ENCODE results near the gene CNGA1. TPM values are rescaled to one million over a fixed set of nuclear protein-coding genes. Genes with fewer than 3 reads are reported as not detected.
"Not testable (repeated sequence)": the region's sequence is repeated elsewhere in the genome, so short reads cannot be mapped to it uniquely, and the experiment has no call there.

Gene CNGA1
- total RNA-seq, 2 donors from 2014 or later, result 0.28 TPM; not detected in 1

DNA sequence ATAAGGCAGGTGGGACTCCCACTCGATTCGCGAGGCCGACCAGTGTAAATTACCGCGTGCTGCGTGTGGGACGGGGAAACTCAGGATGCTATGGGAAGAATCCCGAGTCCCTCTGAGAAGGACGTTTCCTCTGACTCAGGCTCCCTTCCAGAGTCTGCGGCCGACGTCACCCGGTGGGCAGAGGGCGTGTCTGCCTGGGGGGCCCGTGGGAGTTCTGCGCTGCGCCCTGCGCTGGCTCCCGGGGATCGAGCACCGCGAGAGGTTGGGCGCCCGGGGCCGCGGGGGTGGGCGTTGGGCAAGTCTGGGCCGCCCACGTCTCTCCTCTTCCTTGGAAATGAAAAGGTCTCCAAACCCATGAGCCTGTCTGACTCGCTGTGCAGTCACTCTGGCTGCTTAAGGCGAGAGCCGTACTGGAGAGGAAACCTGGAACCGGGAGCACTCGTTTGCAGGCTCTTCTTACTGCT is 659 bp upstream of the CNGA1 start:
- Histone ChIP-seq H3K27me3 (replicated peaks; ENCODE audit: insufficient read depth) (no peaks in the 10 kb centered on the region), H3K9me3 (no peaks in the 10 kb centered on the region), H3K4me3 (peak overlapping the region; percentile 86), H3K27ac (no peak overlapping the region), H3K36me3 (no peaks in the 10 kb centered on the region), H3K4me1 (ENCODE audit: control insufficient read depth in 1 of 2, low read depth in 2 of 2) (peaks cover 4% of the 10 kb centered on the region in 2 donors)
- ATAC-seq (ENCODE audit: insufficient number of reproducible peaks, low FRiP score, low read depth) (no peak), DNase-seq (ENCODE audit: low spot score) (peak; percentile 31)
- TF ChIP-seq, protein P1, sequence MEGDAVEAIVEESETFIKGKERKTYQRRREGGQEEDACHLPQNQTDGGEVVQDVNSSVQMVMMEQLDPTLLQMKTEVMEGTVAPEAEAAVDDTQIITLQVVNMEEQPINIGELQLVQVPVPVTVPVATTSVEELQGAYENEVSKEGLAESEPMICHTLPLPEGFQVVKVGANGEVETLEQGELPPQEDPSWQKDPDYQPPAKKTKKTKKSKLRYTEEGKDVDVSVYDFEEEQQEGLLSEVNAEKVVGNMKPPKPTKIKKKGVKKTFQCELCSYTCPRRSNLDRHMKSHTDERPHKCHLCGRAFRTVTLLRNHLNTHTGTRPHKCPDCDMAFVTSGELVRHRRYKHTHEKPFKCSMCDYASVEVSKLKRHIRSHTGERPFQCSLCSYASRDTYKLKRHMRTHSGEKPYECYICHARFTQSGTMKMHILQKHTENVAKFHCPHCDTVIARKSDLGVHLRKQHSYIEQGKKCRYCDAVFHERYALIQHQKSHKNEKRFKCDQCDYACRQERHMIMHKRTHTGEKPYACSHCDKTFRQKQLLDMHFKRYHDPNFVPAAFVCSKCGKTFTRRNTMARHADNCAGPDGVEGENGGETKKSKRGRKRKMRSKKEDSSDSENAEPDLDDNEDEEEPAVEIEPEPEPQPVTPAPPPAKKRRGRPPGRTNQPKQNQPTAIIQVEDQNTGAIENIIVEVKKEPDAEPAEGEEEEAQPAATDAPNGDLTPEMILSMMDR (IDR thresholded peaks at IDR 0.05), result no peak

DNA sequence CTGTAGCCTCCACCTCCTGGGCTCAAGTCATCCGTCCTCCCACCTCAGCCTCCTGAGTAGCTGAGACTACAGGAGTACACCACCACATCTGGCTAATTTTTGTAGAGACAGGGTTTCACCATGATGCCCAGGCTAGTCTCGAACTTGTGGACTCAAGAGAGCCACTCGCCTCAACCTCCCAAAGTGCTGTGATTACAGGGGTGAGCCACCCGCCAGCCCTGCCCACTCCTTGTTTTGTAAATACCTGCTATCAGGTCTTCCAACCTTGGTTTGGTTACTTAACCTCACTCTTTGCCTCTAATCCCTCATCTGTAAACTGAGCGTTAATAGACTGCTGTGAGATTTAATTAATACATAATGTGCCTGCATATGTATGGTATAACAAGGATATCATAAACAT is 803 bp downstream of the CNGA1 start:
- no peak for DNase-seq (ENCODE audit: low spot score)
- no peak for ATAC-seq (ENCODE audit: insufficient number of reproducible peaks, low FRiP score, low read depth)
- Histone ChIP-seq H3K9me3 (no peaks in the 10 kb centered on the region), H3K36me3 (no peaks in the 10 kb centered on the region), H3K27ac (no peak overlapping the region), H3K4me1 (ENCODE audit: control insufficient read depth in 1 of 2, low read depth in 2 of 2) (peaks cover 4% of the 10 kb centered on the region in 2 donors), H3K4me3 (no peak overlapping the region), H3K27me3 (replicated peaks; ENCODE audit: insufficient read depth) (no peaks in the 10 kb centered on the region)
- TF ChIP-seq, protein P1 (IDR thresholded peaks at IDR 0.05), result no peak

DNA sequence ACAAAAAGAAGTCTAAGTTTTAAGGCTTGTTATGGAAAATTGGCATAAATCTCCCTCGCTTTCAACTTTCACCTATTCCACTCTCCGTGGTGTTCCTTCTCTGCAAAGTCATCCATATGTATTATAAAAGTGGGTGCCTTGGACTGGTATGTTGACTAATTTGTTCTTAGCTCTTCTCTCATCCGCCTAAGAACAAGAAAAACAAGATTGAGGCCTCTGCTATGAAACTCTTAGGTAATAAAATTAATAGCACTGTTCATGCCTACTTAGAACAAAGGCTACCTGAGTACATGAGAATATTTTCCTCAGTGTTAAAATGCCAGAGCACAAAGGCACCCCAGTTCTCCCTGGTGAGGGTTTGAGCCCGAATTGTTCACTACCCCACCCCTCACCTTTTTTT is 1.3 kb downstream of the CNGA1 start:
- TF ChIP-seq, protein P1 (IDR thresholded peaks at IDR 0.05), result no peak

DNA sequence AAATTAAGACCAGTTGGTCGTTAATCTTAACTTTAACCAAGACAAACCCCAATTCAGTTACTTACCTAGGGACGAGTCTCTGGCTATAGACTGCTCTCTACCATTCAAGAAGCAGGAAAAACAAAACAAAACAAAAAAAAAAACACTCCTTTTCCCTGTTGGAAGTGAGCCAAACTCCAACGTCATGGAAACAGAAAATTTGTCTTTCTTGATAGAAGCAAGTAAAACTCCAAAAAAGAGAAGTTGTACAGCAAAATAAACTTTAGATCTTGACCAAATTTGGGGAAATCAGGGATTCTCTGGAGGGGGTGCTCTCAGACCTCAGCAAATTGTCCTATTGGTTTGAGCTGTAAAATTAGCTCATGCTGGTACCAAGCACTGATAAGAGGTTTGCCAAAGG is 3.7 kb downstream of the CNGA1 start:
- Histone ChIP-seq H3K27ac (no peak overlapping the region), H3K4me1 (ENCODE audit: control insufficient read depth in 1 of 2, low read depth in 2 of 2) (peaks cover 4% of the 10 kb centered on the region in 2 donors), H3K9me3 (no peaks in the 10 kb centered on the region), H3K27me3 (replicated peaks; ENCODE audit: insufficient read depth) (no peaks in the 10 kb centered on the region), H3K4me3 (no peak overlapping the region), H3K36me3 (no peaks in the 10 kb centered on the region)
- TF ChIP-seq, protein P1 (IDR thresholded peaks at IDR 0.05), result no peak
- ATAC-seq (ENCODE audit: insufficient number of reproducible peaks, low FRiP score, low read depth) (no peak), DNase-seq (ENCODE audit: low spot score) (no peak)

More for the DNA sequence above, 1.3 kb downstream of the CNGA1 start:
- H3K36me3 ChIP-seq, result no peaks in the 10 kb centered on the region
- no peaks in the 10 kb centered on the region for H3K27me3 ChIP-seq (replicated peaks; ENCODE audit: insufficient read depth)
- no peak for DNase-seq (ENCODE audit: low spot score)
- H3K27ac ChIP-seq, result no peak overlapping the region
- no peak overlapping the region for H3K4me3 ChIP-seq
- H3K9me3 ChIP-seq, result no peaks in the 10 kb centered on the region
- ATAC-seq (ENCODE audit: insufficient number of reproducible peaks, low FRiP score, low read depth), result no peak
- peaks cover 4% of the 10 kb centered on the region in 2 donors for H3K4me1 ChIP-seq (ENCODE audit: control insufficient read depth in 1 of 2, low read depth in 2 of 2)

DNA sequence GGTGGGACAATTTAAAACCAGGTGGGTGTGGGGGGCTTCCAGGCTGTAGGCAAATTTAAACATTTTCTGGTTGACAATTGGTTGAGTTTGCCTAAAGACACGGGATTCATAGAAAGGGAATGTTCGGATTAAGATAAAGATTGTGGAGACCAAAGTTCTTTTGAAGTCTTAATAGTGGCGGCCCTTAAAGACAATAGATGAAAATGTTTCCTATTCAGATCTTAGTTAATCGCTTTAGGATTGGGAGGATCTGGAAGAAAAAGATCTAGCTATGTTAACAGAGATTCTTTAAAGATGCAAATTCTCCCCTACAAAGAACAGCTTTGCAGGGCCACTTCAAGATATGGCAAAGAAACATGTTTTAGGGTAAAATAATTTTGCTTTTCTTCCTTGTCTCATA is 4.8 kb downstream of the CNGA1 start:
- no peaks in the 10 kb centered on the region for H3K4me1 ChIP-seq (ENCODE audit: control insufficient read depth in 1 of 2, low read depth in 2 of 2)
- H3K27ac ChIP-seq, result no peak overlapping the region
- no peaks in the 10 kb centered on the region for H3K27me3 ChIP-seq (replicated peaks; ENCODE audit: insufficient read depth)
- H3K9me3 ChIP-seq, result no peaks in the 10 kb centered on the region
- ATAC-seq (ENCODE audit: insufficient number of reproducible peaks, low FRiP score, low read depth), result no peak
- no peak overlapping the region for H3K4me3 ChIP-seq
- H3K36me3 ChIP-seq, result no peaks in the 10 kb centered on the region
- TF ChIP-seq, protein P1 (IDR thresholded peaks at IDR 0.05), result no peak
- DNase-seq (ENCODE audit: low spot score), result no peak

DNA sequence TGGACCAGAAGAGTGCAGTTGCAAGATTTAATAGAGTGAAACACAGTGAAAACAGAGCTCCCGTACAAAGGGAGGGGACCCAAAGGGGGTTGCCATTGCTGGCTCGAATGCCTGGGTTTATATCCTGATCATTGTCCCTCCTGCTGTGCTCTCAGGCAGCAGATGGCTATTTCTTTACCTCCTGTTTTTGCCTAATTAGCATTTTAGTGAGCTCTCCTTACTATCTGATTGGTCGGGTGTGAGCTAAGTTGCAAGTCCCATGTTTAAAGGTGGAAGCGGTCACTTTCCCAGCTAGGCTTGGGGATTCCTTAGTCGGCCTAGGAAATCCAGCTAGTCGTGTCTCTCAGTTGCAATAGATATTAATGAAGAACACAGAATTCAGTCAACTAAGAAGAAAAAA is 5.6 kb downstream of the CNGA1 start:
- not testable (repeated sequence) for DNase-seq (ENCODE audit: low spot score); H3K9me3 ChIP-seq; H3K4me1 ChIP-seq (ENCODE audit: control insufficient read depth in 1 of 2, low read depth in 2 of 2); H3K36me3 ChIP-seq; H3K4me3 ChIP-seq; ATAC-seq (ENCODE audit: insufficient number of reproducible peaks, low FRiP score, low read depth); H3K27me3 ChIP-seq (replicated peaks; ENCODE audit: insufficient read depth); H3K27ac ChIP-seq

Measured in thoracic aorta (tissue), 2 donors.